GM20431 (cell line): Measurements from ENCODE around the gene PDIA3.
"Not testable (repeated sequence)": the region's sequence is repeated elsewhere in the genome, so short reads cannot be mapped to it uniquely, and the experiment has no call there.

Experiments
- in situ Hi-C: fragments of 300-500 bp; cut with MseI, MboI; formaldehyde crosslinking; loops from one replicate; pipeline ENCODE4 v1.15.0; 2020; ENCODE audit warnings: low sequenced_read_pairs; ENCODE audit not compliant: unreplicated experiment

PDIA3 gene

GRCh38 chr15:43776101-43776717, 30.0 kb downstream of the PDIA3 start:
- in situ Hi-C loops = no loop called here

- in situ Hi-C loops = no loop called here
Measured at GRCh38 chr15:43776718-43777266, 30.6 kb downstream of the PDIA3 start, which contains the start of gene ELL3. ELL3 (minus strand) TSS chr15:43776966; CDS start chr15:43776901, 65 bp downstream.

GRCh38 chr15:43777267-43777914, 31.2 kb downstream of the PDIA3 start:
- in situ Hi-C loops = no loop called here

DNA sequence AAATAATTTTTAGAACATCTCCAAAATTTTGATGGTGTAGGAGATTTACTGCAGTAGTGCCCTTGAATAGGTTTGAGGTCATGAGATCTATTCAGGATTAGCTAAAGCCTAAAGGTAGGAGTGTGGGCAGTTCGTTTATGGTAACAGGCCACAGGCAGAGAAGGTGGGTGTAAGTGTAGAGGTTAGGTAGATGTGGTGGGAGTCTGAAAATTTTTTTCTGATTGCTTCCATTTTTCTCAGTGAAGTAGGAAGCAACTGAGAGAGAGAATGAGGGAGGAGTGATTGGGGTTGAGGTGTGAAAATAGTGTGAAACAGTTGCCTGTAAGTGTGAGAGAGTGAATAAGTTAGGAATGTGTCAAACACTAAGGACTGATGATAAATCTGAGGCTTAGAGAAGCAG, 32.8 kb downstream of the PDIA3 start:
- in situ Hi-C loops = no loop called here

GRCh38 chr15:43789409-43789808, 43.2 kb downstream of the PDIA3 start:
- in situ Hi-C loops = no loop called here

DNA sequence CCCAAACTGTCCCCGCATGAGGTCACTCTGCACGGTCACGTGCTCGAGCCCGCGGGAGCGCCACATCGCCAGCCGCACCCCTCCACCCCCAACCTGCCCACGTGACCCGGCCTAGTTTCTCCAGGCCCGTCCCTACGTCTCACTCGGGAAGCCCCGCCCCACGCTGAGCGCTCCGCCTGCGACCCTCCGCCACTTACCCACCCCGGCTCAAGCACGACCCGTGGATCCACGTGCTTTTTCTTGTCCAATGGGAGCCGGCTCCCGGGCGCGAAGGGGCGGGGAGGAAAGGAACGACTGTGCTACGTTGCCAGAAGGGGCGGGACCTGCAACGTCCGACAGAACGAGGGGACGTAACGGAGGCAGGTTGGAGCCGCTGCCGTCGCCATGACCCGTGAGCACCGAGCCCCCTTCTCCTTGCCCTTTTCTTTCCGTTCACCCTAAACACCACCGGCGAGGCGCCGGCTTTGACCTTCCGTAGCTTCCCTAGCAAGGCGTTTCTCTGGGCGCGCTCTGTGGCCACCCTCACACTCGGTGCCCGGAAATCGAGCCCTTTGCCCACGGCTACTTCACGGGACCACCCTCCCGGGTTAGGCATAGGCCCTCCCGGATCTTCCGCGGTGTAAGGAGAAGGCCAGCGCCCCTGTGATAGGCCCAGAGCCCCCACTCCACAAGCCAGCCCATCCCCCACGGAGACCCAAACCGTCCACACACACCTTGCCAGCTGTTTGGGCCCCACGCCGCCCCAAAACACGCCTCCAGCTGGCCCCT, 45.9 kb downstream of the PDIA3 start, which contains the start of gene SERF2:
Gene SERF2, plus strand, starts transcription at position 328 of the 768 bp plus-strand sequence. Its CDS starts 57 bp downstream, at position 385.
- in situ Hi-C loops = no loop called here

DNA sequence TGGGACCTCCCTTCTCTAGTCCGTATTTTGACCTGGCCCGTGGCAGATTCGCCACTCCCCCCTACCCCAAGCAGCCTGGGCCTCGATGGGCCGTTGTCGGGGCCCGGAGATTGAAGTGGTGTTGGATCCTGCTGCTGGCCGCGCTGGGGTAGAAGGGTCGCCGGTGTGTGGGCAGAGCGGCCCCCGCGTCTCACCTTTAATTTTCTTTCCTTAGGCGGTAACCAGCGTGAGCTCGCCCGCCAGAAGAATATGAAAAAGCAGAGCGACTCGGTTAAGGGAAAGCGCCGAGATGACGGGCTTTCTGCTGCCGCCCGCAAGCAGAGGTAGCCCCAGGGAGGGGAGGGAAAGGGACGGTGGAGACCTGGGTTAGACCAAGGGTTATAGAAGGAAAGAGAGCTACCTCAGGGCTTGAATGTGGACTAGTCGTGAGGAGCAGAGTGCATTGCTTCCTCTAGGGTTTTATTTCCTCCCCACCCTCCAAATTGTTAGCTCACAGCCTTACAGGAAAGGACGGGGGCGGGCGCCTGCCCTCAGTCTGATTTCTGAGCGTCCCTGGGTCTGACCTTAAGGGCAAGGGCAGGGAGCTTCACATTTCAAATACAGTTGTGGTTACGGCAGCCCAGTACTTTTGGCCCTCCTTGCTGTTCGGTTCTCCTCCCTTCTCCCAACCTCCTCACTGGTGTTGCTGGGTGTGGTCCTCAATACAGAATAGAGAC, 46.7 kb downstream of the PDIA3 start:
- in situ Hi-C loops = no loop called here

- in situ Hi-C loops = no loop called here
Measured at GRCh38 chr15:43793647-43794046, 47.4 kb downstream of the PDIA3 start.

DNA sequence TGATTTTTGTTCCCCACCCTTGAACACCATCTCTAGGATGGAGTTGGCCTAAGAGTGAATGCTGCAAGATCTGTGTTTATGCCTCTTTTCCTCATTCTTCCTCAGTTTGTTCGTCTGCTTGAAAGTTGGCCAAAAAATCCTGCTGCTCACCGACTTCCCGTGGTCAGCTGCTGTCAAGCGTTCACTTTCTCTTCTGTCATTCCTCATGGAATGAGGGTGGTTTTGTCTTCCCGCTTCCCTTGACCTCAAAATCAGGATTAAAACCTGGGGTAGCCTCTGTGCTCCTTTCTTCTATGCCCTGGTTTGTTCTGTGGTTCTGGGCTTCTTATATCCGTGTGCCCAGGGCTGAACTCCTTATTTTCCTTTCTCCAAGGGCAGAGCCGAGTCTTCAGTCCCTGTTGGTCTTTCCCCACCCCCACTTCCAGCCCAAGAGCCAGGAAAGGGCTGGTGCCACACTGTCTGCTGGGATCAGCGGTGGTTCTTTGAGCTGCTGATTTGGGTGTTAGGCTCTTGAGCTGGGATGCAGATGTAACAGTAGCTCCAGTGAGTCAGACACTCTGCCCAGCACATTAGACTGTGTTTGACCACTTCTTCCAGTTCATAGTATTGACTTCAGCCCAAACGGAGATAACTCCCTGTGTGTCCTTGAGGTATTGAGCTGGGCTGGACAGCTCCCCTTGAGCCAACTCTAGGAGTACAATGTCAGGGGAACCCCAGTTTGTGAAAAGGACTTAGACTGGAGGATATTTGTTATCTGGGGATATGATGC, 48.2 kb downstream of the PDIA3 start:
- in situ Hi-C loops = no loop called here

DNA sequence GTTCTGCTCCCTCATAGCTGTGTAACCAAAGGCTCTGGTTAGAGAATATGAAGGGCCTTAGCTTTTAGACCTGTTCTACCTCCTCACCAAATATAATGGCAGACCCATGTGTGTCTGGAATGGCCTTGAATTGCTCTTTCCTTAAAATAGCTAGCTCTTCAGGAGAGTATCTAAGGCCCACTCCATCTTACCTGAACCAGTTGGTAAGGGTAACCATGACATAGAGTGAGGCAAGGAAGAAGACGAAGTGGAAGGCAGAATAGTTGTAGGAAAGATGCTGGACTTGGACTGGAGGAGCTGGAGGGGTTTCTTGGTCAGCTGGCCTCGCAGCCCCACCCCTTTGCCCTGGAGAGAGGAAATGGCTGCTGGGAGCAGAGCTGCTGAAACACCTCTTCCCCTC, 49.0 kb downstream of the PDIA3 start:
- in situ Hi-C loops = no loop called here

- in situ Hi-C loops = no loop called here
Measured at GRCh38 chr15:43795997-43796396, 49.8 kb downstream of the PDIA3 start.

DNA sequence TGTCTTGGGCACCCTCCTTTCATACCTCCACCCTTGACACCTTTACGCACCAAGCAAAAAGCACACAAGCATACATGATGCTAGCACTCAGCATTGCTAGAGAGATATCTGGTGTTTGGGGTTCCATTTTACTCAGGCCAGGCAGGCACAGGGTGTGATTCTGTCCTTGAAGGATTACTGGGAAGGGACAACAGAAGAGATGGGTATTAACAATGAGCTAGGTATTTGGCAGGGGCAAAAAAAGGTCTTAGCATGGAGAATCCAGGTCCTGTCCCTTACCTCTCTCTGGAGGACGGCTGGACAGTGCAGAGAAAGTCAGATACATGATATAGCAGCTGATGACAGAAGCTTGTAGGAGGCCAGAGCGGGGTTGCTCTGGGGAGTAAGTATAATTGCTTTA, 50.3 kb downstream of the PDIA3 start:
- in situ Hi-C loops = no loop called here

DNA sequence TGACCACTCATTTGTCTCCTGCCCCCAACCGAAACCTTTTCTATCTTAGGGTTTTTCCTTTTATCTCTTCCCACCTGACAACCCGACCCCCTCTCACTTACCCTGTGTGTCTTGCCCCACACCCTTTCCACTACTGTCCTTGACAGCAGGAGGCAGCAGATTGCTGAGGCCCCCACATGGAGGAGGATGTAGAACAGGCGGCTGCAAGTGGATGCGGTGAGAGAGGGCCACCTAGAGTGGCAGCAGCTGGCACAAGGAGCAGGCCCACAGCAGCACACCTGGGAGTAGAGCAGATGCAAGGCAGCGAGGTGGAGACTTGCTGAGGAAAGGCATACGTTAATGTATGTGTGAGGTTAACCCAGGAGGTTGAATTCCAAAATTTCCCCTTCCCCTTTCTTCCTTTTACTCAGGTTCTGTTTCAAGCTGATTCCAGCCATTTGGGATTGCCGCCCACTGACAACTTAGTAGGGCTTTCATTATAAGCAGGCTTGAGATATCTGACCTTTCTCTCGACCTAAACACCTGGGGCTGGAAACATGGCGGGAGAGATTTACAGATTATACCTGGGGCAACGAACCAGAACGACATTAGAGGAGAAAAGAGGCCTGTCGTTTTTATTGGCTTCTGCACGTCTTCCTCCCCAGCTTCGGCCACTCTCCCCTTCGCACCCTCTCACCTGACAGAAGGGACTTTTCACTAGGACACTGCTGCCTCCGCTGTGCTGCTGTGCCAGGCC, 53.1 kb downstream of the PDIA3 start:
- in situ Hi-C loops = no loop called here

DNA sequence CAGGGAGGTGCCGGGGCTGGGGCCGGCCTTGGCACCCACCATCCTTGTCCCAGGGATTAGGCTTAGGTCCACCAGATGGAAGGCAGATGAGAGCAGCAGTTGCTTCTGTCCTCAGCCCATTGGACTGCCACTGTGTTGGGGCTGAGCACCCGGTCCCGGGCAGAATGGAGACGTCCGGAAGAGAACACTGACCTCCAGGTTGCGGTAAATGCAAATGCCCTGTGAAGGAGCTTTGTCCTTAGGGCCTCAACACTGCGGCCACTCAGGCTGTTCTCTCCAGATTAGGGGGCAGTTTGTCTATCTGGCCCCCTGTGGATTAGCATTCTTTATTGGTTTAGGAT, 53.7 kb downstream of the PDIA3 start, which contains the start of gene SERINC4:
Gene SERINC4, minus strand, starts transcription at position 276 of the 341 bp plus-strand sequence. Its CDS starts 234 bp downstream, at position 42.
- in situ Hi-C loops = no loop called here

- in situ Hi-C loops = no loop called here
Measured at GRCh38 chr15:43800286-43801141, 54.3 kb downstream of the PDIA3 start, which contains the start of gene HYPK. HYPK (plus strand) TSS chr15:43800599; CDS start chr15:43800623, 24 bp downstream.

DNA sequence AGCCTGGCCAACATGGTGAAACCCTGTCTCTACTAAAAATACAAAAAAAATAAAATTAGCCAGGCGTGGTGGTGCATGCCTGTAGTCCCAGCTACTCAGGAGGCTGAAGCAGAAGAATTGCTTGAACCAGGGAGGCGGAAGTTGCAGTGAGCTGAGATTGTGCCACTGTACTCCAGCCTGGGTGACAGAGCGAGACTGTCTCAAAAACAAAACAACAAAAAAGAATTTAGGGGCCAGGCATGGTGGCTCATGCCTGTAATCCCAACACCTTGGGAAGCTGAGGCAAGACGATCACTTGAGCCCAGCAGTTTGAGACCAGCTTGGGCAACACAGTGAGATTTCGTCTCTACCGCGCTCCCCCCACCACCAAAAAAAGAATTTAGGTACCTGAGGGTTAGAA, 56.4 kb downstream of the PDIA3 start:
- in situ Hi-C loops = not testable (repeated sequence)

- in situ Hi-C loops = no loop called here
Measured at GRCh38 chr15:43808435-43808950, 62.3 kb downstream of the PDIA3 start.
